D721Med (cell line): Measurements from ENCODE around the gene ATP13A2.

Experiments
- DNase-seq: peaks from one replicate; pipeline ENCODE4 v3.0.0; 2011; ENCODE audit warnings: low spot score; ENCODE audit not compliant: insufficient read length
- FAIRE-seq: peaks from 2 replicates; lab custom pipeline; 2011; peaks lifted over from hg19 to GRCh38; lab: Jason Lieb, UNC
- CTCF ChIP-seq: IDR thresholded peaks from 2 replicates; pipeline ENCODE4 v1.5.1; 2012; ENCODE audit warnings: mild to moderate bottlenecking, control low read depth; ENCODE audit not compliant: insufficient read depth; ENCODE audit errors: missing control alignments

Gene ATP13A2

GRCh38 chr1:17013491-17014320, 2.0 kb upstream of the ATP13A2 start:
- TF ChIP-seq CTCF: no peak
- FAIRE-seq (no peak), DNase-seq (no peak)

DNA sequence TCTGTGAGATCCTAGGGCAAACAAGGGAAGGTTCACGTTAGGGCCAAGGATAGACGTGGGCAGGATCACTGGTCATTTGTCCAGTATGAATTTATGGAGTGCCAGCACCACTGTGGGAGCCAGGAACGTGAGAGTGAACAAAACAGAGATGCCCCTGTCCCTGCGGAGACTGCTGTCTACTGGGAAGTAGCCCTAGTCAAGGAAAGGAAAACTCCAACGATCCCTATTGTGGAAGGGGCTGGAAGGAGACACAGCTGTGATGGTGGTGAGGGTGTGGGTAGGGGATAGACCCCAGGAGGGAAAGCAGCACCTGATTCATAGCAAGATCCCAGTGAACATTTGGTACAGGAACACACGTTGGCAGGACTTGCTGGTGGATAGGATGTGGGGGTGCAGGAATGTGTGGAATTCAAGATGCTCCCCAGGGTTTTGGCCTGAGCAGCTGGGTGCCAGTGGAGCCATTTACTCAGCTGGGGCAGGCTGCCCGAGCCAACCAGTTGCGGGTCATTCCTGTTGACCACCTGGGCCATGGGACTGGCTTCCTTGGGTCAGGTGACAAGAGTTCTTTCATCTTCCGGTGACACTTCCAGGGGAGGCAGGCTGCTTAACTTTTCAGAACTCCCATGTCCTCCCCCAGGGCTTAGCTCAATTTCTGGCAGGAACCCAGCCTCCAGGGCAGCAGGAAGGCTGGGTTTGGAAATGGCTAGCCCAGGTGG, 1.2 kb upstream of the ATP13A2 start:
- no peak for DNase-seq
- no peak for TF ChIP-seq CTCF
- FAIRE-seq: no peak

DNA sequence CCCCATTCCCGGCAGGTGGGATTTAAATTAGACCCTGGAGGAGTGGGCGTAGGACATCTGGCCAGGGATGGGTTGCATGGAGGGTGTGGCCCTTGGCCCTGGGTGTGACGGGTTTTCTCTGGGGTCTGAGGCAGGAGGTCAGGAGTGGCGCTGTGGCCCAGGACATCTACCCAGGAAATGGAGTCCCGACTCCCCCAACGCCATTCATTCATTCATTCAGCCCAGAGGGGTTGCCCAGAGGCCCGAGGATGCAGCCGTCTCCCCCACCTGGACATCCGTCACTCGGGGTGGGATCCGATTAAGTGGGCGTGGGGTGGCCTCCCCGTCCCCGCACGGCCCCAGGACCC, 663 bp downstream of the ATP13A2 start:
- no peak for FAIRE-seq
- no peak for DNase-seq
- TF ChIP-seq CTCF: no peak

- TF ChIP-seq CTCF: no peak
- FAIRE-seq (no peak), DNase-seq (no peak)
Measured at GRCh38 chr1:17009706-17010105, 2.0 kb downstream of the ATP13A2 start.

DNA sequence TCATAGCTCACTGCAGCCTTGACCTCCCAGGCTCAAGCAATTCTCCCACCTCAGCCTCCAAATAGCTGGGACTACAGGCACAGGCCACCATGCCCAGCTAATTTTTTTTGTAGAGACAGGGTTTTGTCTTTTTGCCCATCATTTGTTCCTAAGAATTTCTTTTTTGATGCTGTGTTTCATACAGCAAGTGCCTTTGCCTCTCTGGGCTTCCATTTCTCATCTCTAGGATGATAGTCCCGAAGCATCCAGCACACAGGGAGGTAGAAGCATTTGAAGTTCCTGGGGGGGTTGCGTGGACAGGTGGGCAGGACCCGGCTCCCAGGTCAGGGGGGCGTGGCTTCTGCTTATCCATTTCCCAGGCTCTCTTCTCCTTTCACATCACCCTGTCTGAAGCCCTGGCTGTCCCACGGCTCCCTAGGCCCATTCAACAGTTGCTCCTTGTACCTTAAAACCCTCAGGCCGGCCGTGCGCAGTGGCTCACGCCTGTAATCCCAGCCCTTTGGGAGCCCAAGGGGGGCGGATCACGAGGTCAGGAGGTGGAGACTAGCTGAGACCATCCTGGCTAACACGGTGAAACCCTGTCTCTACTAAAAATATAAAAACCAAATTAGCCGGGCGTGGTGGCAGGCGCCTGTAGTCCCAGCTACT, 3.4 kb downstream of the ATP13A2 start:
- no peak for TF ChIP-seq CTCF
- no peak for DNase-seq
- no peak for FAIRE-seq

GRCh38 chr1:17007121-17007520, 4.6 kb downstream of the ATP13A2 start:
- DNase-seq: no peak
- FAIRE-seq: no peak
- no peak for TF ChIP-seq CTCF

DNA sequence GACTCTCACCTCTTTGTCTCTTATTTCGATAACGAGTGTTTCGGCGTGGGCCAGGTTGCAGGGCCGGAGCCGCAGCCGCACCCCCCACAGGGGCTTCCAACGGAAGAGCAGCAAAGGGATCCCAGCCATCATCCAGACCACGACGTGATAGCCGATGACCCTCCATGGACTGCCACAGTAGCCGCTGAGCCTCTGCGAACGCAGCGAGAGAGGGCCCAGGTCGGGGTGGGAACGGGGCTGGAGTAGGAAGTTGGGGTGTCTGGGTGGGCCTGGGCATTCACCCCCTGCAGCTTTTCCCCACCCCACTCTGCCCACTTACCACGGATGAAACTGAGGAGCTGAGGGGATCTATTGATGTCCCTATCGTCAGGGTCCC, 6.4 kb downstream of the ATP13A2 start:
- no peak for DNase-seq
- no peak for TF ChIP-seq CTCF
- no peak for FAIRE-seq
